D721Med (cell line): ENCODE results near the gene STX5.
"Not testable (repeated sequence)": the region's sequence is repeated elsewhere in the genome, so short reads cannot be mapped to it uniquely, and the experiment has no call there.

Experiments used
- DNase-seq: peaks from one replicate; pipeline ENCODE4 v3.0.0; 2011; ENCODE audit warnings: low spot score; ENCODE audit not compliant: insufficient read length
- FAIRE-seq: peaks from 2 replicates; lab custom pipeline; 2011; peaks lifted over from hg19 to GRCh38; lab: Jason Lieb, UNC
- TF ChIP-seq, protein P1 (sequence below): IDR thresholded peaks from 2 replicates; pipeline ENCODE4 v1.5.1; 2012; ENCODE audit warnings: mild to moderate bottlenecking, control low read depth; ENCODE audit not compliant: insufficient read depth; ENCODE audit errors: missing control alignments

Gene STX5

DNA sequence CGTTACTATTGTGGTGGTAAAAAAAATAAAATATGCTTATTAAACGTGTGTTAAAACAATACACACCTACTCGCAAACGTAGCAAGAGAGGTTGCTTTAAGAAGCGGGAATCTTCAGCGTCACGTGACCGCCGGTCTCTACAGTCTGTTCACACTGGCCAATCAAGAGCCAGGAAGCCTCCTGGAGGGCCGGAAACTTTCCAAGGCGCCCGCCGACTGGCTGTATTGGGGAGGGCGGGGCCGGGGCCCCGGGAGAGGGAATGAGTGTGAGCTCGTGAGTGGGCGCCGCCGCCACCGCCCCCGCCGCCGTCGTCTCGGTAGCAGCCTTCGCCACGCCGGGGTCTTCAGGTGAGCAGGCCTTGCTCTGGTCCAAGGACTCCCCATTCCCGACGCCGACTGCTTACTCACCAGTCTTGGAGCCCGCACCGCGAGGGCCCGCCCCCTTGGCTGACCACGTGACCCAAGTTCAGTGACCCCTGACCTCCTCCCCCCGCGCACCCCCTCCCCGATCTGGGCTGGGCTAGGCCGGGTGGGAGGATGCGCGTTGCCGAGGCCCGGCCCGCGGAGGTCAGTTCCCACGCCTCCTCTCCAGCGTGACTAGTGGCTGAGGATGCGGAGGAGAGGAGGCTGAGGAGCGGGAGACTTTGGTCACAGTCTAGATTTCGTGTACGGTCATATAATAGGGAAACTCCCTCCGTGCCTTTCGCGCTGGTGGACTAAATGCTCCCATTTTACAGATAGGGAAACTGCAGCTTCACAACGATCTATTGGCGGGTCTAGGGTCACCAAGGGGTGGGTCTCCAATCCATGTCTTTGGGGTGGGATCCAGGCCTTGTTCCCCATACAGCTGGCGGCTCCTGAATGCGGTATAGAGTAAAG lies 60.5 kb downstream of the STX5 start, which contains the start of gene TAF6L:
Gene TAF6L (plus strand): TSS at position 253 of the 878 bp plus-strand sequence. CDS start 4,388 bp downstream, outside the sequence.
- TF ChIP-seq, protein P1, sequence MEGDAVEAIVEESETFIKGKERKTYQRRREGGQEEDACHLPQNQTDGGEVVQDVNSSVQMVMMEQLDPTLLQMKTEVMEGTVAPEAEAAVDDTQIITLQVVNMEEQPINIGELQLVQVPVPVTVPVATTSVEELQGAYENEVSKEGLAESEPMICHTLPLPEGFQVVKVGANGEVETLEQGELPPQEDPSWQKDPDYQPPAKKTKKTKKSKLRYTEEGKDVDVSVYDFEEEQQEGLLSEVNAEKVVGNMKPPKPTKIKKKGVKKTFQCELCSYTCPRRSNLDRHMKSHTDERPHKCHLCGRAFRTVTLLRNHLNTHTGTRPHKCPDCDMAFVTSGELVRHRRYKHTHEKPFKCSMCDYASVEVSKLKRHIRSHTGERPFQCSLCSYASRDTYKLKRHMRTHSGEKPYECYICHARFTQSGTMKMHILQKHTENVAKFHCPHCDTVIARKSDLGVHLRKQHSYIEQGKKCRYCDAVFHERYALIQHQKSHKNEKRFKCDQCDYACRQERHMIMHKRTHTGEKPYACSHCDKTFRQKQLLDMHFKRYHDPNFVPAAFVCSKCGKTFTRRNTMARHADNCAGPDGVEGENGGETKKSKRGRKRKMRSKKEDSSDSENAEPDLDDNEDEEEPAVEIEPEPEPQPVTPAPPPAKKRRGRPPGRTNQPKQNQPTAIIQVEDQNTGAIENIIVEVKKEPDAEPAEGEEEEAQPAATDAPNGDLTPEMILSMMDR: no peak
- FAIRE-seq (no peak), DNase-seq (peak; percentile 85)

GRCh38 chr11:62770778-62771143 lies 61.1 kb downstream of the STX5 start:
- TF ChIP-seq, protein P1: no peak
- DNase-seq: no peak
- no peak for FAIRE-seq

DNA sequence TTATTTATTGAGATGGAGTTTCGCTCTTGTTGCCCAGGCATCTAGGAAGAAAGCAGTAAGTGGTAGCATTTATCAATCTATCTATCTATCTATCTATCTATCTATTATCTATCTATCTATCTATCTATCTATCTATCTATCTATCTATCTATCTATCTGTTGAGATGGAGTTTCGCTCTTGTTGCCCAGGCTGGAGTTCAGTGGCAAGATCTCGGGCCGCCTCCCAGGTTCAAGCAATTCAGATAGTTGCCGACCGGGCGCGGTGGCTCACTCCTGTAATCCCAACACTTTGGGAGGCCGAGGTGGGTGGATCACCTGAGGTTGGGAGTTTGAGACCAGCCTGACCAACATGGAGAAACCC lies 71.0 kb downstream of the STX5 start:
- FAIRE-seq, DNase-seq: not testable (repeated sequence)

GRCh38 chr11:62757846-62758788 lies 73.7 kb downstream of the STX5 start:
- DNase-seq (no peak), FAIRE-seq (no peak)
- TF ChIP-seq, protein P1: no peak
